Measurements from ENCODE around the gene CMYA5.

- no peak for TF ChIP-seq CTCF (IDR thresholded peaks at IDR 0.05 in 2 of 3, conservative IDR thresholded peaks at IDR 0.05 in 1 of 3; ENCODE audit: borderline replicate concordance in 1 of 3, insufficient read depth in 1 of 3, low read depth in 2 of 3, low read length in 2 of 3)
- TF ChIP-seq SP1 (IDR thresholded peaks at IDR 0.05; ENCODE audit: low read depth), result no peak
- TF ChIP-seq TCF7L2 (IDR thresholded peaks at IDR 0.05; ENCODE audit: borderline replicate concordance, extremely low read depth, insufficient read depth, insufficient read length), result no peak
- TF ChIP-seq REST (IDR thresholded peaks at IDR 0.05; ENCODE audit: low read depth), result no peak
- no peak for TF ChIP-seq POLR2A (IDR thresholded peaks at IDR 0.05; ENCODE audit: borderline replicate concordance, extremely low read depth, insufficient read depth, insufficient read length)
- no peak for TF ChIP-seq ZNF274 (IDR thresholded peaks at IDR 0.05; ENCODE audit: low read depth, low read length)
- TF ChIP-seq EZH2 (IDR thresholded peaks at IDR 0.05), result no peak
Measured at GRCh38 chr5:79753877-79754645, 64.4 kb downstream of the CMYA5 start.

Data from HCT116 (cell line).